HUES64 (cell line): ENCODE measurements around the gene ACE.

Experiments
- H3K27ac ChIP-seq: 2 replicates; pipeline ENCODE4 v1.7.0; 2013; ENCODE audit warnings: low read depth, low read length, inconsistent platforms
- H3K27me3 ChIP-seq: 2 replicates; pipeline ENCODE4 v1.6.1; 2013; ENCODE audit warnings: mild to moderate bottlenecking, low read length; ENCODE audit not compliant: insufficient read depth
- H3K36me3 ChIP-seq: 2 replicates; pipeline ENCODE4 v1.6.1; 2013; ENCODE audit warnings: mild to moderate bottlenecking, low read length; ENCODE audit not compliant: insufficient read depth
- H3K4me1 ChIP-seq: 2 replicates; pipeline ENCODE4 v1.6.1; 2013; ENCODE audit warnings: mild to moderate bottlenecking, low read length, moderate library complexity; ENCODE audit not compliant: insufficient read depth
- H3K4me3 ChIP-seq: 2 replicates; pipeline ENCODE4 v1.5.1; 2013; ENCODE audit warnings: mild to moderate bottlenecking, low read length, moderate library complexity
- H3K9ac ChIP-seq: 2 replicates; pipeline ENCODE4 v1.6.1; 2013; ENCODE audit warnings: mild to moderate bottlenecking, low read depth, low read length
- H3K9me3 ChIP-seq: 2 replicates; pipeline ENCODE4 v1.6.1; 2013; ENCODE audit warnings: low read depth, low read length; ENCODE audit not compliant: insufficient read depth
- WGBS: fragments of 150-250, 120-280 bp; methylation state at CpG from one replicate; pipeline ENCODE4 v1.1.7; 2013; ENCODE audit warnings: missing lambda C conversion rate; 5-methylcytosine and 5-hydroxymethylcytosine counted together

ACE gene

GRCh38 chr17:63476459-63476853 lies 405 bp upstream of the ACE start:
- H3K9me3 ChIP-seq: no peaks in the 10 kb centered on the region
- H3K27ac ChIP-seq: no peak overlapping the region; the same call in 1 of the 2 replicates
- H3K4me1 ChIP-seq: peaks cover 11% of the 10 kb centered on the region; the same call in 1 of the 2 replicates
- no peak overlapping the region for H3K9ac ChIP-seq
- under 1% methylated on average over 34 of the region's 36 CpGs for WGBS
- H3K36me3 ChIP-seq: no peaks in the 10 kb centered on the region
- H3K4me3 ChIP-seq: peak overlapping the region; percentile 64
- peaks cover 43% of the 10 kb centered on the region for H3K27me3 ChIP-seq

GRCh38 chr17:63477480-63478440 lies 899 bp downstream of the ACE start:
- 8% methylated on average over 44 of the region's 44 CpGs for WGBS
- Histone ChIP-seq H3K9ac (no peak overlapping the region; the same call in 1 of the 2 replicates), H3K27me3 (peaks cover 40% of the 10 kb centered on the region), H3K4me3 (peak overlapping the region; percentile 64), H3K36me3 (no peaks in the 10 kb centered on the region), H3K4me1 (peaks cover 11% of the 10 kb centered on the region; the same call in 1 of the 2 replicates), H3K27ac (no peak overlapping the region), H3K9me3 (no peaks in the 10 kb centered on the region)

GRCh38 chr17:63478814-63479494 lies 2.1 kb downstream of the ACE start:
- Histone ChIP-seq H3K4me1 (peaks cover 11% of the 10 kb centered on the region; the same call in 1 of the 2 replicates), H3K27ac (no peak overlapping the region), H3K9me3 (no peaks in the 10 kb centered on the region), H3K9ac (no peak overlapping the region), H3K4me3 (no peak overlapping the region), H3K27me3 (peaks cover 40% of the 10 kb centered on the region), H3K36me3 (no peaks in the 10 kb centered on the region)
- WGBS: 51% methylated on average over 16 of the region's 16 CpGs

GRCh38 chr17:63479495-63480184 lies 2.8 kb downstream of the ACE start:
- Histone ChIP-seq H3K36me3 (no peaks in the 10 kb centered on the region), H3K9me3 (no peaks in the 10 kb centered on the region), H3K4me1 (peaks cover 11% of the 10 kb centered on the region; the same call in 1 of the 2 replicates), H3K4me3 (no peak overlapping the region), H3K9ac (no peak overlapping the region), H3K27ac (no peak overlapping the region), H3K27me3 (peaks cover 40% of the 10 kb centered on the region)
- 94% methylated on average over 17 of the region's 17 CpGs for WGBS

- no peaks in the 10 kb centered on the region for H3K9me3 ChIP-seq
- no peaks in the 10 kb centered on the region for H3K36me3 ChIP-seq
- 93% methylated on average over 21 of the region's 21 CpGs for WGBS
- no peak overlapping the region for H3K4me3 ChIP-seq
- H3K27me3 ChIP-seq: peaks cover 35% of the 10 kb centered on the region
- H3K27ac ChIP-seq: no peak overlapping the region
- no peak overlapping the region for H3K9ac ChIP-seq
- H3K4me1 ChIP-seq: peaks cover 11% of the 10 kb centered on the region; the same call in 1 of the 2 replicates
Measured at GRCh38 chr17:63480192-63480784, 3.4 kb downstream of the ACE start.

- no peaks in the 10 kb centered on the region for H3K9me3 ChIP-seq
- peaks cover 7% of the 10 kb centered on the region; the same call in 1 of the 2 replicates for H3K4me1 ChIP-seq
- no peak overlapping the region for H3K9ac ChIP-seq
- 84% methylated on average over 11 of the region's 11 CpGs for WGBS
- no peaks in the 10 kb centered on the region for H3K36me3 ChIP-seq
- H3K4me3 ChIP-seq: no peak overlapping the region
- H3K27me3 ChIP-seq: peaks cover 28% of the 10 kb centered on the region
- no peak overlapping the region for H3K27ac ChIP-seq
Measured at GRCh38 chr17:63480826-63481487, 4.1 kb downstream of the ACE start.

- whole genome bisulfite sequencing: 95% methylated on average over 16 of the region's 16 CpGs
- Histone ChIP-seq H3K4me3 (no peak overlapping the region), H3K27ac (no peak overlapping the region), H3K36me3 (no peaks in the 10 kb centered on the region), H3K9ac (no peak overlapping the region), H3K4me1 (peaks cover 7% of the 10 kb centered on the region; the same call in 1 of the 2 replicates), H3K9me3 (no peaks in the 10 kb centered on the region), H3K27me3 (peaks cover 24% of the 10 kb centered on the region)
Measured at GRCh38 chr17:63481488-63481870, 4.6 kb downstream of the ACE start.

- Histone ChIP-seq H3K9ac (no peak overlapping the region), H3K9me3 (no peaks in the 10 kb centered on the region), H3K4me3 (no peak overlapping the region), H3K36me3 (no peaks in the 10 kb centered on the region), H3K27me3 (peaks cover 13% of the 10 kb centered on the region), H3K27ac (no peak overlapping the region), H3K4me1 (peaks cover 6% of the 10 kb centered on the region; the same call in 1 of the 2 replicates)
- WGBS: 93% methylated on average over 16 of the region's 16 CpGs
Measured at GRCh38 chr17:63482509-63482908, 5.6 kb downstream of the ACE start.

- WGBS: 85% methylated on average over 10 of the region's 10 CpGs
- Histone ChIP-seq H3K27ac (no peak overlapping the region), H3K4me1 (0 out of 2 replicates have a peak, but pooled peaks cover under 1% of the 10 kb centered on the region), H3K36me3 (no peaks in the 10 kb centered on the region), H3K9me3 (no peaks in the 10 kb centered on the region), H3K9ac (no peak overlapping the region), H3K27me3 (peaks cover 8% of the 10 kb centered on the region), H3K4me3 (no peak overlapping the region)
Measured at GRCh38 chr17:63483038-63483437, 6.2 kb downstream of the ACE start.
